Measurements from ENCODE around the gene RTN4R. TPM values are rescaled to one million over a fixed set of nuclear protein-coding genes. Genes with fewer than 3 reads are reported as not detected.
A peak's percentile ranks its signal among the peaks of the same experiment; 100 is the strongest.

RTN4R gene
- total RNA-seq, 2 donors from 2014 or later: 4.0 to 6.5 TPM

DNA sequence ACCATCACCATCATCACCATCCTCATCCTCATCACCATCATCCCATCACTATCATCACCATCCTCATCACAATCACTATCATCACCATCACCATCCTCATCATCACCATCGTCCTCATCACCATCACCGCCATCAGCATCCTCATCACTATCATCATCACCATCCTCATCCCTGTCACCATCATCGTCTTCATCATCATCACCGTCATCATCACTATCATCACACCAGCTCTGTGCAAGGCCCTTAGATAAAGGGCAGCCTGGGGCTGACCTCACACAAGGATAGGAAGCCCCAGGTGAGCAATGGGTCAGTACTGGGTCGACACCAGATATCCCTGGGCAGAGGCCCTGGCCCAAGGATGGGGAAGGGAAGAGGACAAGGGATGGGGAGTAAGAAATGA, 16.1 kb downstream of the RTN4R start:
- intact Hi-C loops (cut with DNase I, micrococcal nuclease): no loop called here
- ATAC-seq: no peak
- DNase-seq: no peak

DNA sequence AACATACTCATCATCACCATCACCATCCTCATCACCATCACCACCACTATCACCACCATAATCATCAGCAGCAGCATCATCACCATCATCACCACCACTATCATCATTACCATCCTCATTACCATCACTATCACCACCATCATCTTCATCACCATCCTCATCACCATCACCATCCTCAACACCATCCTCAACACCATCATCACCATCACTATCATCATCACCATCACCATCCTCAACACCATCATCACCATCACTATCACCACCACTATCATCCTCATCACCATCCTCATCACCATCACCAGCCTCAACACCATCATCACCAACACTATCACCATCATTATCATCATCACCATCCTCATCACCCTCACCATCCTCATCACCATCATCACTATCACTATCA, 16.6 kb downstream of the RTN4R start:
- no peak for ATAC-seq
- intact Hi-C loops (cut with DNase I, micrococcal nuclease): no loop called here
- no peak for DNase-seq

DNA sequence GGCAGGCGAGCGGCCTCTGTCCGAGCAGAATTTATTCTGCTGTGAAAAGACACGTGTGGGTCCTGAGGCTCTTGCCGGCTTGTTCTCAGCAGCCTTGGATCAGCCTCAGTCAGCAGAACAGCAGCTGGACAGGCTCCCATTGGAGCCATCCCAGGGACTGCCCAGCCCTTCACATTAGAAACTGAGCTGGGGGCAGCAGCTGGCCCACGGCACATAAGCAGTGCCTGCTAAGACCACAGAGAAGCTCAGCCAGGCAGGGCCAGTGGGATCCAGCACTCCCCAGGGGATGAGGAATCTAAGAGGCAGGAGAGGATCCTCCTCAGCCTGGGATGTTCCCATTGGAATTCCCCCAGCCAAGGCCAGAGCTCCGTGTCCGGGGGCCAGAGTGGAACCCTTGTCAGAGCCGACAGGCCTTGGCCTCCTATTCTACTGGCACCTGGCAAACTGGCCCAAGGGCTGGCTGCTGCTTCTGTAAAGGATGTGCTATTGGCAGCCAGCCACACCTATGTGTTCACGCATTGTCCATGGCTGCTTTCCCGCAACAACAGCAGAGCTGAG, 18.2 kb downstream of the RTN4R start:
- DNase-seq (no peak), ATAC-seq (no peak)
- intact Hi-C loops (cut with DNase I, micrococcal nuclease): no loop called here

DNA sequence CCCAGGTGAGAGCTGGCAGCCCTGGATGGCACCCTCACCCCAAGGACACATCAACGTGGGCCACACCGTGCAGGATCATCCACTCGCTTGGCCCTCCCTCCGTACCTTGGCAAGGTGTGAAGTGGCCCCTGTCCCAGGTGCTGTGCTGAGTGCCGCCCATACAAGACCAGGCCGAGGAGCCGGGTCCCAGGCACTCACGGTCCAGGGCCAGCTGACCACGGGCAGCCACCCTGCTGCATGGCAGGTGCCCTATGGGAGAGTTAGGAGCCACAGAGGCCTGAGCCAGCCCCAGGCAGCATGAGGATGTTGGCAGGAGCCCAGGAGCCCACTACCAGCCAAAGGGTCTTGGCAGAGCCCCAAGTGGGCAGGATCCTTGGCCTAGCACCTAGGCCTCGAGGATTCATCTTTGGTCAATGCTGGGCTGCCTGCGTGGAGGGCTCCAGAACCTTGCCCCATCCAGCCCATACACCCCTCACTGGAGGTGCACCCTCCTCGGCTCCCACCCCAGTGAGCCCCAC, 19.6 kb downstream of the RTN4R start:
- intact Hi-C loops (cut with DNase I, micrococcal nuclease): no loop called here
- DNase-seq (no peak), ATAC-seq (no peak)

DNA sequence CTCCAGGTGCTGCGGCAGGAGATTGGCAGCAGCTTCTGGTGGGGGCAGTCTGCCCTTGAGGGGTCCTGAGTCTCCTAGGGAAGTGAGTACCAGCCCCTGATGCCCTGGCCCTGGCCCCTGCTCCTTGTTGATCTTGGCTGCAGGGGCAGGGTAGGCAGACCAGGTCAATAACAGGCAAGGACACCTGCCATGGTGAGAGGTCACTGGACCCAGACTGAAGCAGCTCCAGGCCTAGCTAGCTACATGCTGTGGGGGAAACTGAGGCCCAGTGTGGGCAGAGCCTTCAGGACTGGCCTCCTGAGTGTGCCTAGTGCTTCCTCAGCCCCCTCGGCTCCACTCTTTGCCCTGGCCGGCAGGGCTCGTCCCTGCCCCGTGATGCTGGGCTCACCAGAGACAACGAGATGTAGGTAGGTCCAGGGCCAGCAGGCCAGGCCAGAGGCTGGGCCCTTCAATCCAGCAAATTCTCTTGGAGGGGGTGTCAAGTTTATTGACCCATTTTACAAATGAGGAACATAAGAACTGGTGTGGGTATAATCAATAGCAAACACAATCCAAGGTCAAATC, 20.4 kb downstream of the RTN4R start:
- no peak for ATAC-seq
- intact Hi-C loops (cut with DNase I, micrococcal nuclease): no loop called here

DNA sequence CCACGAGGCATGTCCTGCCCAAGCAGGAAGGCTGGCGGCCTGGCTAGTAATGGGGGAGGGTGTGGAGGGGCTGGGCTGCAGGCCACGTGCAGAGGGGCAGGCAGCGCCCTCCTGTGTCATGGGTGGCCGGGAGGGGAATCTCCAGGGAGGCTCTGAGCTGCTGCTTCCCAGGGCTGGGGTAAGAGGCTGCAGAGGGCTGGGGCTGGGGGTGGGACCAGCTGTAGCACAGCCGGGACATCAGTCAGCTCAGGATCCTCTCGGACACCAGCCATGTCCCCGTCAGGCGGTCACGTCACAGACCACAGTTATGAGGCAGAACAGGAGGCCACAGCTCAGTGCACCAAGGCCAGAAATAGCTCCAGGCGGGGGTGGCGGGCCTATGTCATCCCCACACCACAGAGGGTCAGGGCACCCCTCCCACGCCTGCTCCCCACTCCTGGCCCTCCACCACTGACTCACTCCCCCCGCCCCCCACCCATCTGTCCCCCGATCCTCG, 21.1 kb downstream of the RTN4R start:
- intact Hi-C loops (cut with DNase I, micrococcal nuclease): no loop called here
- DNase-seq (peak in 1 of 2 donors; percentile 16), ATAC-seq (no peak)

More for the DNA sequence above, 20.4 kb downstream of the RTN4R start:
- DNase-seq: no peak

DNA sequence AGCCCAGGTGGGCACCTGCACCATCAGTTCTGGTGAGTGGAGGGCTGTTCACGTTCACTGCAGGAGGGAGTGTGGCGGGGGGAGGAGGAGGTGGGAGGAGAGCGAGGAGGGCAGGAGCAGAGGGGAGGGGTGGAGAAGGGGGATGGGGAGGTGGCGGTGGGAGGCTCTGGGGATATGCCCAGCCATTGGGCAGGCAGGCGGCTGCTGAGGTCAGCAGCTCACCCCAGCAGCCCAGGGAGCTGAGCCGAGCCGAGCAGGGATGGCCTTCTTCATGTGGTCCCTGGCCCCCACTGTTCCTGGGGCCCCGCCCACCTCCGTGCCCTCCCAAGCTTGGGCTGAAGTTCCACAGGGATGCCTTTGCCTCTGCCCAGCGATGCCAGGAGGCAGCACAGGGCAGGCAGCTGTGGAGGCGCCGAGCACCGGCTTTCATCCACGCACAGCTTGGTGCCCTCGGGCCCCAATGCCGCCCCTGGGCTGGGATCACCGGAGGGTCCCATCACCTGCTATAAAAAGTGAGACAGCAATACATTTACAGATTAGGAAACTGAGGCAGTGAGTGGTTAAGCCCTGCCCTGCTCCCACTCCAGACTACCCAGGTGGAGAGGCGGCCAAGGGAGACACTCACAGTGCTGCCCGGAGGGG, 21.6 kb downstream of the RTN4R start:
- DNase-seq (no peak), ATAC-seq (no peak)
- intact Hi-C loops (cut with DNase I, micrococcal nuclease): no loop called here

DNA sequence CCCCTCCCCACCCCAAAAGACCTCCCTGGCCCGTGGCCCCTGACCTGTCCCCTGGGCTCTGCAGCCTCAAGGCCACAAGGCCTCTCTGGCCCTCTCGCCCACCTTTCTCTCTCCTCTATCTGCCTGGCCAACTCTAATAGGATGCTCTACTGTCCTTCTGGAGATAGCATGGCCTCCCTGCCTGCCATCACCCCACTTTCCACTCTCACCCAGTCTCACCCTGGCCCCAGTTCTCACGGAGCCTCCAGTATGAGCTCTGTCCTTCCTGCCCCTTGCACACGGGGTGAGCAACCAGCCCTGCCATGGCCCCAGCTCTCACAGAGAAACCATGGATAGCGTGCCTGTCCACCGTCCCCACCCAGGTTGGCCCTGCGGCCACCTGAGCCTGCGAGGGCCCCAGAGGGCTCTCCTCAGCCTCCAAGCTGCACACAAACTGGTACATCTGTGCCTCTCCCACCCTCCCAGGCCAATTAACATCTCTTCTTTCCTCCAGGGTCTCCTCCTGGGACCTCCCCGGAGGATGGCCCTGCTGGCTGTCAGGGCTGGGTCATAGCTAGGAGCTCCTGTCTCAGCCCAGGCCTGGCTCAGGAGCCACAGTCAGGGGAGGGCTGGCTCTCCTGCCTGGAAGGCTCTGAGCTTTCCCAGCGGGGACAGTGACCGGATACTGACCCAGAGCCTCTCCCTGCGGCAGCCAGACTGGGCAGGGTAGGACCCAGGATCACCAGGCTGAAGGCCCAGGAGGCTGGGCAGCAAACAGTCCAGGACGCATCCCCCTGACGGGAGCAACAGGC, 22.3 kb downstream of the RTN4R start:
- no peak for ATAC-seq
- intact Hi-C loops (cut with DNase I, micrococcal nuclease): no loop called here
- DNase-seq: no peak

DNA sequence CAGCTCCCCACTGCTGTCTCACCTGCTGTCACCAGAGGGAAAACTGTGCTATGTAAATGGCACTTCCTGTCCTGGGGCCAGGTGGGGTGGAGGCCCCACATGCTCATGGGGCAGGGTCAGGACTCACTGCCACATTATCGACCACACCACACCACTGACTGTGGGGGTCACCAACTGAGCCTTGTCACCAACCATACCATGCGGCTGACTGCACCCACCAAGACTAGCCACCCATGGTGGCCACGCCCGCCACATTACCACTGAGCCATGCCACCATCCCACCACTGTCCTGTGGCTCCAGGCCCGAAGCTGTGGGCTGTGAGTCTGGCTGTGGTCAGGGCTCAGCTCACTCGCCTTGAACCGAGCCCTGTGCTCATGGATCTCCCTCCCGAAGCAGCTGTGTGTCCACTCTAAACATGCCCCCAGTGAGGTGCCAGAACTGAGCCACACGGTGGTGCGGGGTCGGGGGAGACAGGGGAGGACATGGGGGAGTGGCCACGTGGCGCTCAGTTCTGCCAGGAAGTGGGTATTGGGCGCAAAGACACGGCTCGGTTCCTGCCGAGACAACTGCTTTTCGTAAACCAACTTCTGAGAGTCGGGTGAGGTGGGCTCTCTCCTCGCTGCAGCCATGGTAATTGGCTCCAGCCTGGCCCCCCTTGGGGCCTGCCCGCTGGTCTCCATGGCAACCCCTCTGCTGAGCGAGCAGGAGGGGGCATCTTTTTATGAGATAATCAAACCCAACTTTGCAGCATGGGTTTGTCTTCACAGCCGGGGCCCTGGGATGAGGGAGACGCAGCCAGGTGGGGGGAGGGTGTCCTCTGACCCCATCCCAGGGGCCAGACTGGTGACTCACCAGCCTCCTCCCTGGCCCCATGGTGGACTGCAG, 23.2 kb downstream of the RTN4R start:
- peak in 1 of 2 donors; percentile 31 for DNase-seq
- intact Hi-C loops (cut with DNase I, micrococcal nuclease): no loop called here
- ATAC-seq: no peak

DNA sequence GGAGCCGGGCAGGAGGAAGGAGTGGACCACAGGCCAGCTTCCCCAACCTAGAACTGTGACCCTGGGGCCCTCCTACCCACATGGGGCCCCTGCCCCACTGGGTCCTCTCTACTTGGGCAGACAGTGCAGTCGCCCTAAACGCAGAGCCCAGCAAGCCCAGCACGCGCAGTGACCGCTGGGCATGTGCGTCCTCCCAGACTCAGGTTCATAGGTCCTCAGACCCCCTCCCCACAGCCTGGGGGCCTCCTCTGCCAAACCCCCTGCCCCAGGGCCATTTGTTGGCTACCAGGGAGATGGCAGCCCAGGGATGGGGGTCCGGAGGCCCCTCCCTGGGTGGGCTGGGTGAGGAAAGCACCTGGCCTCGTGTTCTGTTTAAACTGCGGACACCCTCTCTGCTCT, 23.9 kb downstream of the RTN4R start:
- intact Hi-C loops (cut with DNase I, micrococcal nuclease): no loop called here
- no peak for DNase-seq
- ATAC-seq: no peak

DNA sequence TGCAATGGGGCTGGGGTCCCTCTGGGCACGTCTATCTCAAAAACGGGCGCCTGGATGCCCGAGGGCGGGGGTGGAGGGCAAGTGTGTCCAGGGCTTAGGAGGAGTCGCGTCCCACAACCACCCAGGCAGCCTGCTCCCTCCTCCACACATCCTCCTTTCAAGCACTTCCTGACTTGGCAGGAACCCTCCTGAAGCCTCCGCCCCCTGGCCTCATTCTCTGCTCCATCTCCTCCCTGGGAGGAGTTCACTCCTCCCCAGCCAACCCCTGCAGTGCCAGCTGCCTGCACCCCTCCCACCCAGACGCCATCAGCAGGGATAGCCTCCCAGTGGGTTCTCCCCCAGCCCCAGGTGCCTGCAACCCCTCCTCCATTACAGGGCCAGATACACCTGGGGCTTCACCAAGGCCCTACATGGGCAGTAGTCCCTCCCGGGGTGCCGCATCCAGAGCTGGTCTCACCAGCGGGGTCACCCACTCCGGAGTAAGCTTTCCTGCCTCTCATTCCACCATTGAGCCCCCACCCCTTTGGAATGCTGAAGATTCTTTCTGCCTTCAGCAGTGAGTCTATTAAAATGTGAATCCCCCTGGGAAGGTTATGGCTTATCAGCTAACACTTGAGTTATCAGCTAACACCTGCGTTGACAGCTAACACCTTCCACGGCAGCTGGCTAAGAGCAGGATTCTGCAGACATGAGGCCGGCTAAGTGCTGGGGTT, 24.4 kb downstream of the RTN4R start:
- intact Hi-C loops (cut with DNase I, micrococcal nuclease): no loop called here
- peak; percentile 52 to 54 for DNase-seq
- ATAC-seq: peak; percentile 57

DNA sequence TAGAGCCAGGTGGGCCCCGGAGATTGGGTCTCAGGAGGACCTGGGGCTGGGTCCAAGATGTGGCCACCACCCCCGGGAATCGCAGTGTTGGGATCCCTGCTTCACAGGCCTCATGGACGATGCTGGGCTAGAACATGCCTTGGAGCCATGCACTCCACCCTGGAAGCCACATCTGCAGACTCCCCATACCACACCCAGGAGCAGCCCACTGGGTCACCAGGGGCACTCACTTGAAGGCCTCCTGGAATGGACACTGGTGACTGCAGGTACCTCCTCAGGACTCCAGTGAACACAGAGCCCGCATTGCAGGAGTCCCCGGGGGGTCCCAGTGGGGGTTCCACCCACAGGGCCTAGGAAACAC, 25.0 kb downstream of the RTN4R start:
- no peak for ATAC-seq
- intact Hi-C loops (cut with DNase I, micrococcal nuclease): no loop called here

DNA sequence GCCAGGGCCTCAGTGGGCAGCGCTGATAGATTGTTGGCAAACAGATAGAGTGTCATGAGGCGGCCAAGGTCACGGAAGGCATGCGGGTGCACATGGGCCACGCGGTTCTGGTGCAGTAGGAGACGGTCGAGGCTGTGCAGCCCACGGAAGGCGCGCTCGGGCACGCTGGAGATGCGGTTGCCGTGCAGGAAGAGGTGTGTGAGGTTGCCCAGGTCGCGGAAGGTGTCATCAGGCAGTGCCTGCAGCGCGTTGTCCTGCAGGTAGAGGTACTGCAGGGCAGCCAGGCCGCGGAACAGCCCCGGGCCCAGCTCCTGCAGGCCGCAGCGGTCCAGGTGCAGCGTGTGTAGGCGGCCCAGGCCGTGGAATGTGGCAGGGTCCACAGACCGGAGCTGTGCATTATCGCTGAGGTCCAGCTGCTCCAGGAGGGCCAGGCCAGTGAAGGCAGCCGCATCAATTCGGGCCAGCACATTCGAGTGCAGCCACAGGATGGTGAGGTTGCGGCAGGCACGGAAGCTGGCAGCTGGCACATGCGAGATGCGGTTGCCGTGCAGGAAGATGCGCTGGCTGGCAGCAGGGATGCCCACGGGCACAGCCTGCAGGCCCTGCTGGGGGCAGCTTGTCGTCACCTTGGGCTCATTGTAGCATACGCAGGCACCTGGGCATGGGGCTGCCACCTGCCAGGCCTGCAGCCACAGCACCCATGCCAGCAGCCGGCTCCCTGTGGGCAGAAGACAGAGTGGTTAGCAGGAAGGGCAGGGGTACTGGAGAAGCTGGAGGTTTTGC, 25.5 kb downstream of the RTN4R start:
- intact Hi-C loops (cut with DNase I, micrococcal nuclease): no loop called here
- ATAC-seq: no peak
- no peak for DNase-seq

More for the DNA sequence above, 25.0 kb downstream of the RTN4R start:
- no peak for DNase-seq

DNA sequence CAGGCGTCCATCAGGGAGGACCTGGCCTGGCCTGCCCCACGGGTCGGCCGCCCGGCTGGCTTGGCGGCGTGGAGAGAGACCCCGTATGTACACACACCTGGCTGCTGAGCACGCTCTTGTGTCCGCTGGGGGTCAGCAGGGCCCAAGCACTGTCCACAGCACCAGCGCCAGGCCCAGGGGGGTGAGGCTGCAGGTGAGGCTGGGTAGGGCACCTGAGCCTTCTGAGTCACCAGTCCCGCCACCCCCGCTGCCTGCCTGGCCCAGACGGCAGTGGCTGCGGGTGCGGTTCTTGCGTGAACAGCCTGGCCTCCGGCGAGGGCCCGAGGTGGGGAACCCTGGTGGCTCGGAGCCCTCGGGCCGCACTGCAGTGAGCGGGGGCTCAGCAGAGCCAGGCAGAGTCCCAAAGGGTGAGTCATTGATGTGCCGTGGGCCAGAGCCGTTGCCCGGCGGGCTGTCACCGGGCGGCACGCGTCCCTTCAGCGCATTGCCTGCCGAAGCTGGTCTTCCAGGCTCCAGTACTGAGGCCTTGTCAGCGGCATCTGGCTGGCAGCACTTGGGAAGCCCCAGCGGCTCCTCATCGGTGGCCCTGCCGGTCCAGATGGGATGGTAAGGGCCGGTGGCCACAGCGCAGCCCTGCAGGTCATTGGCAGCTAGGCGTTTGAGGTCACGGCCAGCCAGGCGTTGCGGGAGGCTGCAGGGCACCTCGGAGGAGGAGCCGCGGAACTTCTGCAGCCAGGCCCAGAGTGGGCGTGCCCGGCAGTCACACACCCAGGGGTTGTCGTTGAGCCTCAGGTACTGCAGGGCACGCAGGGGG, 26.3 kb downstream of the RTN4R start:
- no peak for ATAC-seq
- no peak for DNase-seq
- intact Hi-C loops (cut with DNase I, micrococcal nuclease): no loop called here

DNA sequence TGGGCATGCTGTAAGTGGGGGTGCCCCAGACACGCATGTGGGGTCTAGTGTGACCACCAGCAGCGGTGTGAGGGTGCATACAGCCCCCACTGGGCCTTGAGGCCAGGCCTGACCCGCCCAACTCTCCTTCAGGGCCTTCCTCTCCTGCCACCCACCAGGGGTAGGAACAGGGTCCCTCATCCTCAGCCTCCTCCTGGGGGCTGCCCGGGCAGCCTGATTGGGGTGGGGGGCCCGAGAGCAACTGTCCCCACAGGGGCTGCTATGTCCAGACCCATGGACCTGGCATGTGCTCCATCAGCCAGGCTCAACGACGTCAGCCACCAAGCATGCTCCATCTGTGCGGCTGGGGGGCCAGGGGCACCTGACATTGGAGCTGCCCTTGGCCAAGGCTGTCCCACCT, 27.2 kb downstream of the RTN4R start:
- no peak for DNase-seq
- ATAC-seq: no peak
- intact Hi-C loops (cut with DNase I, micrococcal nuclease): no loop called here

DNA sequence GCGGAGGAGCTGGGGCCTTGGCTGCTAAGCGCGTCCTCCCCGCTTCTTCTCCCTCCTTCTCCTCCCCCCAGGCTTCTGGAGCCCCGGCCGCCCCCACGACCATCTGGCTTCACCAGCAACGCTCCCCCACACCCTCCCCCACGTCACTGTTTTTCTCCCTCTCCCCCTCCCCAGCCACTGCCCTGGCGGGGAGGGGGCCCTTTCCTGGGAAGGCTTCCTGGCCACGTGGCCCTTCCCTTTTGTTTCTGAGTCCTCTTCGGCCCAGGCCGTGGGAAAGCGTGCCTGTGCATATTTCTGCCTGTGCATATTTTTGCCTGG, 27.7 kb downstream of the RTN4R start:
- DNase-seq (no peak), ATAC-seq (no peak)
- intact Hi-C loops (cut with DNase I, micrococcal nuclease): no loop called here
